ENCODE data around the gene HBS1L.

- TF ChIP-seq CTCF (IDR thresholded peaks at IDR 0.05) (no peak), POLR2A (IDR thresholded peaks at IDR 0.05) (no peak)
Observed at GRCh38 chr6:134918418-134918961, 136.1 kb downstream of the HBS1L start.
